ENCODE measurements around the gene ZNF12.
A peak's percentile ranks its signal among the peaks of the same experiment; 100 is the strongest.

- TF ChIP-seq CTCF (IDR thresholded peaks at IDR 0.05 in 8 of 11, conservative IDR thresholded peaks at IDR 0.05 in 3 of 11) (peak in 3 of 11 experiments; percentile 9 to 29 (median 19)), POLR2A (IDR thresholded peaks at IDR 0.05) (no peak)
Observed at GRCh38 chr7:6706666-6707407, at the start of gene ZNF12.

Data from spleen (tissue), 7 donors.